Skeletal muscle tissue (tissue), 4 donors: Measurements from ENCODE around the gene RFXANK. TPM values are rescaled to one million over a fixed set of nuclear protein-coding genes. Genes with fewer than 3 reads are reported as not detected.
"Not testable (repeated sequence)": the region's sequence is repeated elsewhere in the genome, so short reads cannot be mapped to it uniquely, and the experiment has no call there.

Source experiments
- H3K27ac ChIP-seq: one replicate; pipeline ENCODE4 v1.7.0; 2013; ENCODE audit warnings: mild to moderate bottlenecking, low read depth, low read length, inconsistent platforms
- H3K27me3 ChIP-seq, 3 donors: one replicate each; pipeline ENCODE4 v1.7.0; 2013; ENCODE audit warnings: low read length in 3 of 3; ENCODE audit not compliant: control insufficient read depth in 3 of 3, insufficient read depth in 3 of 3
- H3K36me3 ChIP-seq, 3 donors: one replicate each; pipeline ENCODE4 v1.7.0; 2013; ENCODE audit warnings: low read length in 3 of 3; ENCODE audit not compliant: control insufficient read depth in 3 of 3, insufficient read depth in 3 of 3
- H3K4me1 ChIP-seq, 3 donors: one replicate each; pipeline ENCODE4 v1.7.0; 2013; ENCODE audit warnings: low read length in 3 of 3, mild to moderate bottlenecking in 3 of 3; ENCODE audit not compliant: control insufficient read depth in 3 of 3, insufficient read depth in 3 of 3
- H3K4me3 ChIP-seq, 3 donors: one replicate each; pipeline ENCODE4 v1.7.0; 2013; ENCODE audit warnings: low read length in 3 of 3
- H3K9ac ChIP-seq, 3 donors: one replicate each; pipeline ENCODE4 v1.7.0; 2013; ENCODE audit warnings: low read length in 3 of 3, mild to moderate bottlenecking in 3 of 3, moderate library complexity in 2 of 3, low read depth in 1 of 3
- H3K9me3 ChIP-seq, 3 donors: one replicate each; pipeline ENCODE4 v1.7.0; 2013; ENCODE audit warnings: low read length in 3 of 3; ENCODE audit not compliant: control insufficient read depth in 3 of 3
- total RNA-seq: library from RNA; depleted of rRNA; stranded (reverse); fragments of >200 nt; gene quantifications from one replicate; pipeline ENCODE4 v1.2.3, GENCODE V29; 2014
- donor health status: Osteomylitis.

Gene RFXANK
- total RNA-seq, 1 donor from 2014 or later = 56.9 TPM

DNA sequence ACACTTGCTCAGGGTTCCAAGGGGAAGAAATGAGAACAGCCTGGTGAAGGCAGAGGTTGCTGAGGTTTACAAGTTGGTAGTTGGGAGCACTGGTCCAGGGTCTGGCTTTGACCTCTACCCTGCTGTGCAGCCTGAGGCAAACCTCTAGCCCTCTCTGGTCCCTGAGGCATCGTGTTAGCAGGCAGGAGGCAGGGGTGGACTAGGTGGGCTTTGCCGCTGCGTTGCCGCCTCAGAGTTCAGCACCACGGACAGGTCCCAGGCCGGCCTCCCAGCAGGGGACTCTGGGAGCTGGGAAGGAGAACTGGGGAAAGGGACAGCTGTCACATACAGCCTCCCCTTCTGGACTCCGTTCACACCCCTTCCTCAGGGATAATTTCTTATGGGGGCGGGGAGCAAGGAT lies 22.8 kb downstream of the RFXANK start:
- Histone ChIP-seq H3K9me3 (no peaks in the 10 kb centered on the region), H3K4me3 (no peak overlapping the region), H3K36me3 (no peaks in the 10 kb centered on the region), H3K9ac (no peak overlapping the region), H3K27ac (no peak overlapping the region), H3K27me3 (peaks cover 41 to 57% (median 47%) of the 10 kb centered on the region in 3 donors), H3K4me1 (no peaks in the 10 kb centered on the region)

DNA sequence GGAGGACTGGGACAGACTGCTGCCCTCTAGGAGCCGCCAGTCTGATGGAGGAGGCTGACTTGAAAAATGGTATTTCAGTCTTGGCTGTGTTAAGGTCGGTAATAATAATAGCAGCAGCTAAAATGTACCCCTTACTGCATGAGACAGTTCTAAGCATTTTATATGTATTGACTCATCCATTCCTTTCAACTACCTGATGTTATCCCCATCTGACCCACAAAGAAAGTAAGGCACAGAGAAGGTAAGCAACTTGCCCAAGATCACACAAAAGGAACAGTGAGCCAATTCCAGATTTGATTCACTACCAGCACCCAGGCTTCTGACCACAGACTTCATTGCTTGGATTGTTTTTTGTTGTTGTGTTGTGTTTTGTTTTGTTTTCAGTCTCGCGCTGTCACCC lies 23.7 kb downstream of the RFXANK start:
- Histone ChIP-seq H3K9me3 (no peaks in the 10 kb centered on the region), H3K36me3 (no peaks in the 10 kb centered on the region), H3K27me3 (peaks cover 41 to 52% (median 43%) of the 10 kb centered on the region in 3 donors), H3K27ac (no peak overlapping the region), H3K4me1 (no peaks in the 10 kb centered on the region), H3K4me3 (no peak overlapping the region), H3K9ac (no peak overlapping the region)

DNA sequence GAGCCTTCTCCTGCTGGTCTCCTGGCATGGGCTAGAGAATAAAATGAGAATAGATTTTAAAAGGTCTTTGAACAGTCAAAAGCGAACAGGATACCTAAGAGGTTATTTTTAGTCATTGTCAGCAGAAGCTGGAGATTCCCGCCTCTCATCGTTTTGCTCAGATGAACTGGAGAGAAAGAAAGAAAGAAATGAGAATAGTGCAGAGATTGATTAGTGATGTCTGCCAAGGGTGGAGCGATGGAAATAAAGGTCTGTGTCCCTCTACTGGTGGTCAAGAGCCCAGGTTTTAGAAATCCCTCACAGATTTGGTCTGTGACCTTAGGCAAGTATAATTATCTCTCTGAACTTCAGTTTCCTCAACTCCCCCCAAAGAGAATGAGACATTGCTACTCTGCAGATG lies 25.0 kb downstream of the RFXANK start:
- H3K9me3 ChIP-seq = no peaks in the 10 kb centered on the region
- no peak overlapping the region for H3K9ac ChIP-seq
- no peak overlapping the region for H3K4me3 ChIP-seq
- no peaks in the 10 kb centered on the region for H3K36me3 ChIP-seq
- peaks cover 30 to 42% (median 34%) of the 10 kb centered on the region in 3 donors for H3K27me3 ChIP-seq
- no peaks in the 10 kb centered on the region for H3K4me1 ChIP-seq
- no peak overlapping the region for H3K27ac ChIP-seq

DNA sequence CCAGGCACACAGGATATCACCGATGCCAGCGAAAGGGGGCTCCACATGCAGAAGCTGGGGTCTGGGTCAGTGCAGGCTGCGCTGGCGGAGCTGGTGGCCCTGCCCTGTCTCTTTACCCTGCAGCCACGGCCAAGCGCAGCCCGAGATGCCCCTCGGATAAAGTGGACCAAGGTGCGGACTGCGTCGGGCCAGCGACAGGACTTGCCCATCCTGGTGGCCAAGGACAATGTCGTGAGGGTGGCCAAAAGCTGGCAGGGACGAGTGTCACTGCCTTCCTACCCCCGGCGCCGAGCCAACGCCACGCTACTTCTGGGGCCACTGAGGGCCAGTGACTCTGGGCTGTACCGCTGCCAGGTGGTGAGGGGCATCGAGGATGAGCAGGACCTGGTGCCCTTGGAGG lies 26.9 kb downstream of the RFXANK start:
- Histone ChIP-seq H3K4me1 (no peaks in the 10 kb centered on the region), H3K9me3 (no peaks in the 10 kb centered on the region), H3K4me3 (no peak overlapping the region), H3K27me3 (peaks cover 14 to 31% (median 19%) of the 10 kb centered on the region in 3 donors), H3K36me3 (no peaks in the 10 kb centered on the region), H3K27ac (no peak overlapping the region), H3K9ac (no peak overlapping the region)

DNA sequence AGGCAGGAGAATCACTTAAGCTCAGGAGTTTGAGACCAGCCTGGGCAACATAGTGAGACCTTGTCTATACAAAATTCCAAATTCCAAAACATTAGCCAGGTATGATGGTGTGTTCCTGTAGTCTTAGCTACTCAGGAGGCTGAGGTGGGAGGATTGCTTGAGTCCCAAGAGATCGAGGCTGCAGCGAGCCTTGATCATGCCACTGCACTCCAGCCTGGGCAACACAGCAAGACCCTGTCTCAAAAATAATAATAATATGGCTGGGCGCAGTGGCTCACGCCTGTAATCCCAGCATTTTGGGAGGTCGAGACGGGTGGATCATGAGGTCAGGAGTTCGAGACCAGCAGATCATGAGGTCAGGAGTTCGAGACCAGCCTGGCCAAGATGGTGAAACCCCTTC lies 28.9 kb downstream of the RFXANK start:
- not testable (repeated sequence) for H3K36me3 ChIP-seq, H3K4me3 ChIP-seq, H3K4me1 ChIP-seq, H3K27ac ChIP-seq, H3K9me3 ChIP-seq, H3K9ac ChIP-seq
- H3K27me3 ChIP-seq = peaks cover 20 to 30% (median 30%) of the 10 kb centered on the region in 3 donors

DNA sequence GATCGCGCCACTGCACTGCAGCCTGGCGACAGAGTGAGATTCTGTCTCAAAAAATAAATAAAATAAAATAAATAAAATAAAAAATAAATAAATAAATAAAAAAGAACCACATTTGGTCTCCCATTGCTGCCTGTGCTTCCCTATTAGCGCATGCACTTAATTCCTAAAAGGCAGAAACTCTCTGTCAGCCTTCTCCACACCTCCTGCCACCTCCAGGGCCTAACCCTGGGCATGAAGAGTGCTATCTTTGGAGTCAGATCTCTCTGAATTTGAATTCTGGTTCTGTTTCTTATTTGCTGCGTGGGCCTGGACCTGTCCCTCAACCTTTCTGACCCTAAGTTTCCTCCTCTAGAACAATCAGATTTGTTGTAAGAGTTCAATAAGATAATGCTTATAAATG lies 31.0 kb downstream of the RFXANK start:
- H3K27me3 ChIP-seq = peaks cover 40 to 46% (median 43%) of the 10 kb centered on the region in 3 donors
- no peaks in the 10 kb centered on the region for H3K9me3 ChIP-seq
- no peak overlapping the region for H3K9ac ChIP-seq
- H3K4me1 ChIP-seq = peaks cover 0 to 5% (median 0%) of the 10 kb centered on the region in 3 donors
- H3K4me3 ChIP-seq = no peak overlapping the region
- no peak overlapping the region for H3K27ac ChIP-seq
- no peaks in the 10 kb centered on the region for H3K36me3 ChIP-seq

DNA sequence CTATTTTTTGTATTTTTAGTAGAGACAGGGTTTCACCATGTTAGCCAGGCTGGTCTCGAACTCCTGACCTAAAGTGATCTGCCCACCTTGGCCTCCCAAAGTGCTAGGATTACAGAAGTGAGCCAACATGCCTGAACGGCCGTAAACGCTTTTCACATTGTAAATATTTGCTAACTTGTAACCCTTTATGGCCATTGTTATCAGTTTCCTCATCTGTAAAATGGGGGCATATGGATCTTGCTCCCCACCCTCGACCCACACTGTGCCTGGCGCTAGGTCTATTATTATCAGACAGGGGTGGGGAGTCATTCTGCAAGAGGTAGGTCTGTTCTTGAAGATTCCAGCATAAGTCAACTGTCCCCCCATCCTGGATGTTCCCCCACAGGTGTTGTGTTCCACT lies 31.6 kb downstream of the RFXANK start:
- Histone ChIP-seq H3K36me3 (no peaks in the 10 kb centered on the region), H3K9me3 (no peaks in the 10 kb centered on the region), H3K27ac (no peak overlapping the region), H3K4me3 (no peak overlapping the region), H3K9ac (no peak overlapping the region), H3K4me1 (peaks cover 0 to 5% (median 0%) of the 10 kb centered on the region in 3 donors), H3K27me3 (peaks cover 46 to 51% (median 48%) of the 10 kb centered on the region in 3 donors)

DNA sequence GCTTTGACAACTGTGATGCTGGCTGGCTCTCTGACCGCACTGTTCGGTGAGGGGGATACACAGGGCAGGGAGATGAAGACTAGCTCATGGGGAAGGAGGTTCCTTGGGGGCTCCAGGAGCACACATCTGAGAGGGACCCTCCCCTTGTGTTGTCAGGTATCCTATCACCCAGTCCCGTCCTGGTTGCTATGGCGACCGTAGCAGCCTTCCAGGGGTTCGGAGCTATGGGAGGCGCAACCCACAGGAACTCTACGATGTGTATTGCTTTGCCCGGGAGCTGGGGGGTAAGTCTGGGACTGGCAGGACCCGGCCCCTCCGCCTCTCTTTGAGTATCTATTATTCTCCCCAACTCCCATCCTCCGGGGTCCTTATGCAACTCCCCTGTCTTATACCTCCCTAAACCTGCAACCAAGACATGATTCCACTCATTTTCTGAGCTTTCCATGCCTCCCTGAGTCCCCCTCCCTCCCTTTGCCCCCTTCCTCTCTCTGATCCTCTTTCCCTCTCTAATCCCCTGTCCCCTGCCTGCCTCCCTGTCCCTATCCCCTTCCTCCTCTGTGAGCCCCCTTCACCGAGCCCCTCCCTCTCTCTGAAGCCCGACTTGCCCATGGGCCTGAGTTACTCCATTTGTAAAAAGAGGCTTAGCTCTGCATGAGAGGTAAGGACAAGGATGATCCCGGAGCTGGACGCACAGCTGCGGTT lies 32.2 kb downstream of the RFXANK start:
- no peak overlapping the region for H3K9ac ChIP-seq
- H3K27me3 ChIP-seq = peaks cover 50 to 56% (median 51%) of the 10 kb centered on the region in 3 donors
- no peak overlapping the region for H3K4me3 ChIP-seq
- no peak overlapping the region for H3K27ac ChIP-seq
- no peaks in the 10 kb centered on the region for H3K36me3 ChIP-seq
- H3K4me1 ChIP-seq = peaks cover 0 to 5% (median 0%) of the 10 kb centered on the region in 3 donors
- no peaks in the 10 kb centered on the region for H3K9me3 ChIP-seq

DNA sequence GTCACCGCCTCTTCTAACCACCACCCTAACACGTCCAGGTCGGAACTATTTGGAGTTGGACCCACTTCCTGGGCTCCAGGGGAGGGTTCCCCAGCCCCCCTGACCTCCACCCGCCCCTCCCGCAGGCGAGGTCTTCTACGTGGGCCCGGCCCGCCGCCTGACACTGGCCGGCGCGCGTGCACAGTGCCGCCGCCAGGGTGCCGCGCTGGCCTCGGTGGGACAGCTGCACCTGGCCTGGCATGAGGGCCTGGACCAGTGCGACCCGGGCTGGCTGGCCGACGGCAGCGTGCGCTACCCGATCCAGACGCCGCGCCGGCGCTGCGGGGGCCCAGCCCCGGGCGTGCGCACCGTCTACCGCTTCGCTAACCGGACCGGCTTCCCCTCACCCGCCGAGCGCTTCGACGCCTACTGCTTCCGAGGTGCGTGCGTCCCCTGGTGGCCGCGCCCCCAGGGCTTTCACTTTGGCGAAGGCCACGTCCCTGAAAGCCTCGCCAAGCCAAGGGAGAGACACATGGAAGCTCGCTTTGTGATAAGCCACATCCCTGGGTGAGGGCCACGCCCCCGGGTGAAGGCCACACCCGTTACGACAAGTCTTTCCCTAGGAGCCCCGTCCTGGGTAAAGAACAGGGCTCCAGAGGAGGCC lies 32.9 kb downstream of the RFXANK start:
- Histone ChIP-seq H3K4me3 (peak overlapping the region in 2 of 3 donors; percentile 27 to 56), H3K27me3 (peaks cover 54 to 58% (median 55%) of the 10 kb centered on the region in 3 donors), H3K27ac (no peak overlapping the region), H3K36me3 (no peaks in the 10 kb centered on the region), H3K9me3 (no peaks in the 10 kb centered on the region), H3K4me1 (peaks cover 0 to 5% (median 0%) of the 10 kb centered on the region in 3 donors), H3K9ac (no peak overlapping the region)

DNA sequence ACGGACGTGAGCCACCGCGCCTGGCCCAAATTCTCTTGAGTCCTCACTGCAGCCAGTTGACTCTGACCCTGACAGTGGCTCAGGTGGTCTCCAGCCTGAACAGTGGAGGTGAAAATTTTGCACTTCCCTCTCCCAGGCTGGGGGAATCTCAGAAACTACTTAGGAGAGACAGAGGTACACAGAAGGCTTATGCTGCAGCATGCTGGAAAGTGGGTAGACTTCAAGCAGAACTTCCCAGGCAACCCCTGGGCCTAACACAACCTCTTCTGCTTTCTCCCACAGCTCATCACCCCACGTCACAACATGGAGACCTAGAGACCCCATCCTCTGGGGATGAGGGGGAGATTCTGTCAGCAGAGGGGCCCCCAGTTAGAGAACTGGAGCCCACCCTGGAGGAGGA lies 34.1 kb downstream of the RFXANK start:
- no peaks in the 10 kb centered on the region for H3K36me3 ChIP-seq
- no peak overlapping the region for H3K27ac ChIP-seq
- no peak overlapping the region for H3K4me3 ChIP-seq
- no peaks in the 10 kb centered on the region for H3K9me3 ChIP-seq
- H3K9ac ChIP-seq = no peak overlapping the region
- H3K27me3 ChIP-seq = peaks cover 54 to 58% (median 55%) of the 10 kb centered on the region in 3 donors
- H3K4me1 ChIP-seq = peaks cover 0 to 5% (median 0%) of the 10 kb centered on the region in 3 donors
